Tibial artery (tissue), 4 donors: ENCODE measurements around the gene FTCD.
A peak's percentile ranks its signal among the peaks of the same experiment; 100 is the strongest.

ENCODE experiments used
- DNase-seq, 2 donors: peaks; one replicate each; pipeline ENCODE4 v3.0.0-alpha.2; 2019
- H3K27ac ChIP-seq, 2 donors: fragments of 200-600 bp; sonication (generic) in 1 of 2; 1 replicate in 1 of 2; 2 replicates in 1 of 2; pipeline ENCODE4 v1.5.1; 2018 to 2019; ENCODE audit warnings: mild to moderate bottlenecking in 1 of 2
- H3K27me3 ChIP-seq, 2 donors: fragments of 200-600 bp; sonication (generic) in 1 of 2; one replicate each; pipeline versions ENCODE4 v1.5.1 to v1.6.0; 2016 to 2019
- H3K36me3 ChIP-seq, 3 donors: fragments of 200-600 bp; sonication (generic) in 2 of 3; one replicate each; pipeline ENCODE4 v1.5.1; 2016 to 2019; ENCODE audit warnings: mild to moderate bottlenecking in 2 of 3
- H3K4me1 ChIP-seq, 4 donors: fragments of 200-600 bp; sonication (generic) in 2 of 4; 1 replicate in 3 of 4; 2 replicates in 1 of 4; pipeline ENCODE4 v1.5.1; 2016 to 2019
- H3K4me3 ChIP-seq, 2 donors: fragments of 200-600 bp; sonication (generic) in 1 of 2; 1 replicate in 1 of 2; 2 replicates in 1 of 2; pipeline ENCODE4 v1.5.1; 2018 to 2019; ENCODE audit warnings: mild to moderate bottlenecking in 2 of 2
- H3K9me3 ChIP-seq, 3 donors: fragments of 200-600 bp; sonication (generic) in 1 of 3; one replicate each; pipeline ENCODE4 v1.5.1; 2016 to 2019
- CTCF ChIP-seq, 2 experiments: fragments of 200-600 bp in 1 of 2; fragments of 450-650 bp in 1 of 2; IDR thresholded peaks; one replicate each; pipeline ENCODE4 v1.5.1; 2017 to 2019; ENCODE audit warnings: antibody characterized with exemption in 2 of 2, mild to moderate bottlenecking in 1 of 2, moderate library complexity in 1 of 2
- intact Hi-C: fragments of 100-400 bp; cut with DNase I; formaldehyde crosslinking; loops from one replicate; pipeline ENCODE4 v1.15.0; 2023; ENCODE audit warnings: low total_unique reads

Gene FTCD

GRCh38 chr21:46127239-46128105, 27.9 kb downstream of the FTCD start:
- Histone ChIP-seq H3K9me3 (no peaks in the 10 kb centered on the region), H3K27ac (no peak overlapping the region), H3K4me3 (no peak overlapping the region), H3K36me3 (peaks cover 55 to 89% (median 68%) of the 10 kb centered on the region in 3 donors), H3K4me1 (no peaks in the 10 kb centered on the region), H3K27me3 (no peaks in the 10 kb centered on the region)
- DNase-seq, result peak; percentile 19 to 62
- intact Hi-C loops, result loop anchor here (10.0 kb wide), 1 partner anchor 133 kb away; no protein-coding TSS in a partner anchor
- TF ChIP-seq CTCF (IDR thresholded peaks at IDR 0.05), result no peak

GRCh38 chr21:46126309-46127238, 28.8 kb downstream of the FTCD start:
- Histone ChIP-seq H3K4me3 (no peak overlapping the region), H3K27me3 (no peaks in the 10 kb centered on the region), H3K4me1 (no peaks in the 10 kb centered on the region), H3K27ac (no peak overlapping the region), H3K36me3 (peaks cover 64 to 89% (median 71%) of the 10 kb centered on the region in 3 donors), H3K9me3 (no peaks in the 10 kb centered on the region)
- DNase-seq, result peak; percentile 20 to 64
- no peak for TF ChIP-seq CTCF (IDR thresholded peaks at IDR 0.05)
- intact Hi-C loops, result loop anchor here (10.0 kb wide), 1 partner anchor 132 kb away; no protein-coding TSS in a partner anchor

GRCh38 chr21:46125846-46126301, 29.5 kb downstream of the FTCD start:
- intact Hi-C loops, result loop anchor here (10.0 kb wide), 1 partner anchor 131 kb away; no protein-coding TSS in a partner anchor
- Histone ChIP-seq H3K4me1 (no peaks in the 10 kb centered on the region), H3K36me3 (peaks cover 71 to 94% (median 78%) of the 10 kb centered on the region in 3 donors), H3K9me3 (no peaks in the 10 kb centered on the region), H3K4me3 (no peak overlapping the region), H3K27ac (no peak overlapping the region), H3K27me3 (no peaks in the 10 kb centered on the region)
- TF ChIP-seq CTCF (IDR thresholded peaks at IDR 0.05), result no peak
- DNase-seq, result peak; percentile 17 to 66

- no peak for TF ChIP-seq CTCF (IDR thresholded peaks at IDR 0.05)
- Histone ChIP-seq H3K4me1 (no peaks in the 10 kb centered on the region), H3K27ac (no peak overlapping the region), H3K36me3 (peaks cover 78 to 100% (median 85%) of the 10 kb centered on the region in 3 donors), H3K4me3 (no peak overlapping the region), H3K9me3 (no peaks in the 10 kb centered on the region), H3K27me3 (no peaks in the 10 kb centered on the region)
- intact Hi-C loops, result loop anchor here (10.0 kb wide), 1 partner anchor 130 kb away; no protein-coding TSS in a partner anchor
- DNase-seq, result peak; percentile 16 to 63
These were observed 30.2 kb downstream of the FTCD start for GRCh38 chr21:46124926-46125845.
